Panc1 (cell line): ENCODE data around the gene INCA1. TPM values are rescaled to one million over a fixed set of nuclear protein-coding genes. Genes with fewer than 3 reads are reported as not detected.
A peak's percentile ranks its signal among the peaks of the same experiment; 100 is the strongest.

Source experiments
- ATAC-seq: fragments of 200-7000 bp; cut with Tn5 transposase; 2 replicates; pipeline ENCODE4 v1.9.1; 2020; ENCODE audit warnings: mild to moderate bottlenecking, moderate library complexity
- BruUV-seq: library from RNA; stranded (reverse); fragments of 400-500 nt; replicated peaks from 2 replicates; lab custom pipeline; 2021; lab: Mats Ljungman, UMichigan
- CTCF ChIA-PET: fragments of 300-600 bp; sonication (Branson Sonifier 250); formaldehyde crosslinking; loops from one replicate; lab custom pipeline; 2022; ENCODE audit warnings: antibody characterized with exemption; lab: Charles Lee
- POLR2A ChIA-PET: fragments of 300-600 bp; sonication (Branson Sonifier 250); formaldehyde crosslinking; loops from one replicate; lab custom pipeline; 2022; ENCODE audit warnings: antibody characterized with exemption; lab: Charles Lee
- DNase-seq: peaks from one replicate; pipeline ENCODE4 v3.0.0-alpha.2; 2010; ENCODE audit warnings: low read depth, low spot score
- H3K27ac ChIP-seq: 2 replicates; pipeline ENCODE4 v1.5.1; 2011; ENCODE audit warnings: mild to moderate bottlenecking, low read length, inconsistent platforms
- H3K27me3 ChIP-seq: fragments of 200-500 bp; sonication (Bioruptor generic); 2 replicates; pipeline ENCODE4 v1.6.0; 2014; ENCODE audit warnings: low read length, inconsistent platforms; ENCODE audit not compliant: control insufficient read depth, insufficient read depth
- H3K36me3 ChIP-seq: fragments of 200-500 bp; sonication (Bioruptor generic); 2 replicates; pipeline ENCODE4 v1.5.1; 2014; ENCODE audit warnings: inconsistent platforms, mild to moderate bottlenecking, low read length, moderate library complexity; ENCODE audit not compliant: control insufficient read depth, insufficient read depth
- H3K4me1 ChIP-seq: 2 replicates; pipeline ENCODE4 v1.5.1; 2011; ENCODE audit warnings: inconsistent platforms, mild to moderate bottlenecking, low read length, moderate library complexity; ENCODE audit not compliant: control insufficient read depth, insufficient read depth
- H3K4me3 ChIP-seq, 2 experiments: 2 replicates each; pipeline ENCODE4 v1.5.1; 2011 to 2012; ENCODE audit warnings: low read depth in 2 of 2, low read length in 2 of 2, mild to moderate bottlenecking in 2 of 2, inconsistent platforms in 1 of 2, moderate library complexity in 1 of 2
- H3K9me3 ChIP-seq: fragments of 200-500 bp; sonication (Bioruptor generic); 2 replicates; pipeline ENCODE4 v1.5.1; 2014; ENCODE audit warnings: low read depth, mild to moderate bottlenecking, inconsistent platforms, low read length, moderate library complexity; ENCODE audit not compliant: control insufficient read depth, insufficient read depth
- CTCF ChIP-seq: fragments of 450-650 bp; IDR thresholded peaks from 2 replicates; pipeline ENCODE4 v1.5.1; 2017; ENCODE audit warnings: mild to moderate bottlenecking
- POLR2AphosphoS5 ChIP-seq: IDR thresholded peaks from 2 replicates; pipeline ENCODE4 v1.6.1; 2012; ENCODE audit warnings: mild to moderate bottlenecking, low read depth, low read length, moderate library complexity
- REST ChIP-seq, 2 experiments: IDR thresholded peaks; 2 replicates each; pipeline ENCODE4 v1.6.1; 2011 to 2012; ENCODE audit warnings: low read depth in 2 of 2, control low read depth in 1 of 2, low read length in 1 of 2, mild to moderate bottlenecking in 1 of 2, moderate library complexity in 1 of 2; ENCODE audit not compliant: insufficient read depth in 1 of 2
- SIN3A ChIP-seq: IDR thresholded peaks from 2 replicates; pipeline ENCODE4 v1.6.1; 2012; ENCODE audit warnings: low read depth, mild to moderate bottlenecking, low read length, moderate library complexity, borderline replicate concordance; ENCODE audit not compliant: insufficient read depth
- TCF7L2 ChIP-seq: IDR thresholded peaks from 2 replicates; pipeline ENCODE4 v1.6.1; 2011; ENCODE audit warnings: mild to moderate bottlenecking, low read depth, low read length, inconsistent platforms
- in situ Hi-C: cut with HindIII; loops from 2 replicates; pipeline ENCODE4 v1.10.0; 2016; ENCODE audit warnings: low sequenced_read_pairs, low pct_unique_long_range_greater_than_20kb
- intact Hi-C: fragments of 100-400 bp; cut with micrococcal nuclease; formaldehyde crosslinking; loops from one replicate; pipeline ENCODE4 v1.10.0; 2022; ENCODE audit not compliant: unreplicated experiment
- total RNA-seq: library from RNA; stranded (reverse); gene quantifications from one replicate; pipeline ENCODE4 v1.2.1, GENCODE V29; 2021; ENCODE audit not compliant: unreplicated experiment

INCA1 gene
- total RNA-seq, 1 experiment from 2014 or later, result 1.7 TPM

- Histone ChIP-seq H3K36me3 (no peaks in the 10 kb centered on the region; the same call in 1 of the 2 replicates), H3K4me1 (peaks cover 4% of the 10 kb centered on the region; the same call in 1 of the 2 replicates), H3K9me3 (no peaks in the 10 kb centered on the region), H3K27me3 (no peaks in the 10 kb centered on the region), H3K4me3 (no peak overlapping the region), H3K27ac (no peak overlapping the region)
- CTCF ChIA-PET, result no interaction called here
- DNase-seq (no peak), ATAC-seq (no peak)
- BruUV-seq, result no TSS peak
- intact Hi-C loops, result no loop called here
- TF ChIP-seq TCF7L2 (no peak), REST (IDR thresholded peaks at IDR 0.05; ENCODE audit: insufficient read depth in 1 of 2, low read depth in 2 of 2, low read length in 1 of 2) (no peak), POLR2AphosphoS5 (no peak), SIN3A (no peak), CTCF (no peak)
- POLR2A ChIA-PET, result no interaction called here
- in situ Hi-C loops, result no loop called here
Observed at GRCh38 chr17:4982305-4982704, 15.0 kb downstream of the INCA1 start.

GRCh38 chr17:4980644-4981216 lies 16.6 kb downstream of the INCA1 start:
- DNase-seq (no peak), ATAC-seq (peak; percentile 62)
- POLR2A ChIA-PET, result no interaction called here
- CTCF ChIA-PET, result interaction anchor here (0.6 kb wide), 1 partner anchor 84 kb away, joined by 3 read pairs; no protein-coding TSS in a partner anchor
- Histone ChIP-seq H3K4me1 (no peaks in the 10 kb centered on the region), H3K9me3 (no peaks in the 10 kb centered on the region), H3K27ac (no peak overlapping the region), H3K4me3 (no peak overlapping the region), H3K27me3 (no peaks in the 10 kb centered on the region), H3K36me3 (no peaks in the 10 kb centered on the region)
- in situ Hi-C loops (no loop called here), intact Hi-C loops (loop anchor here (2.0 kb wide), 1 partner anchor 82 kb away; no protein-coding TSS in a partner anchor)
- BruUV-seq, result no TSS peak
- peak; percentile 78 for TF ChIP-seq CTCF
- no peak for TF ChIP-seq POLR2AphosphoS5
- TF ChIP-seq REST (IDR thresholded peaks at IDR 0.05; ENCODE audit: insufficient read depth in 1 of 2, low read depth in 2 of 2, low read length in 1 of 2), result no peak
